ENCODE measurements around the gene THRB.

THRB gene

GRCh38 chr3:24494618-24495325, at the start of gene THRB:
Gene THRB (minus strand): TSS chr3:24494850.
- peak; percentile 59 for DNase-seq (ENCODE audit: low spot score)
- TF ChIP-seq, protein P1, sequence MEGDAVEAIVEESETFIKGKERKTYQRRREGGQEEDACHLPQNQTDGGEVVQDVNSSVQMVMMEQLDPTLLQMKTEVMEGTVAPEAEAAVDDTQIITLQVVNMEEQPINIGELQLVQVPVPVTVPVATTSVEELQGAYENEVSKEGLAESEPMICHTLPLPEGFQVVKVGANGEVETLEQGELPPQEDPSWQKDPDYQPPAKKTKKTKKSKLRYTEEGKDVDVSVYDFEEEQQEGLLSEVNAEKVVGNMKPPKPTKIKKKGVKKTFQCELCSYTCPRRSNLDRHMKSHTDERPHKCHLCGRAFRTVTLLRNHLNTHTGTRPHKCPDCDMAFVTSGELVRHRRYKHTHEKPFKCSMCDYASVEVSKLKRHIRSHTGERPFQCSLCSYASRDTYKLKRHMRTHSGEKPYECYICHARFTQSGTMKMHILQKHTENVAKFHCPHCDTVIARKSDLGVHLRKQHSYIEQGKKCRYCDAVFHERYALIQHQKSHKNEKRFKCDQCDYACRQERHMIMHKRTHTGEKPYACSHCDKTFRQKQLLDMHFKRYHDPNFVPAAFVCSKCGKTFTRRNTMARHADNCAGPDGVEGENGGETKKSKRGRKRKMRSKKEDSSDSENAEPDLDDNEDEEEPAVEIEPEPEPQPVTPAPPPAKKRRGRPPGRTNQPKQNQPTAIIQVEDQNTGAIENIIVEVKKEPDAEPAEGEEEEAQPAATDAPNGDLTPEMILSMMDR (IDR thresholded peaks at IDR 0.05; ENCODE audit: extremely low read depth, missing control alignments): no peak

GRCh38 chr3:24541935-24542334, 47.3 kb upstream of the THRB start:
- TF ChIP-seq, protein P1 (IDR thresholded peaks at IDR 0.05; ENCODE audit: extremely low read depth, missing control alignments): no peak
- no peak for DNase-seq (ENCODE audit: low spot score)

DNA sequence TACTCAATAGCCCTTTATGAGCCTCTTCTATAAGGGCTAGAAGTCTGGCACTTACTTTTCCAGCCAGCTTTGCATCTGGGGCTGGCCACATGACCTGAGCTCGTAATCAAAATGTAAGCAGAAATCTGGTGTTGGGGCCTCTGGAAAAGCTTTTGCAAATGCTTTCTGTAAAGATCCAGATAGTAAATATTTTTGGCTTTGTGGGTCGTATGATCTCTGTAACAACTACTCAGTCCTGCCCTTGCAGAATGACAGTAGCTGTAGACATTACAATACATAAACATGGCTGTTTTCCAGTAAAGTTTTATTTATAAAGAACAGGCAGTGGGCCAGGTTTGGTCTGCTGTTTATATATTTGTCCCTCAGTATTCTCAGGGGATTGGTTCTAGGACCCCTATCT, 46.2 kb upstream of the THRB start:
- no peak for DNase-seq (ENCODE audit: low spot score)
- TF ChIP-seq, protein P1 (IDR thresholded peaks at IDR 0.05; ENCODE audit: extremely low read depth, missing control alignments): no peak

GRCh38 chr3:24539699-24540098, 45.0 kb upstream of the THRB start:
- DNase-seq (ENCODE audit: low spot score): no peak
- TF ChIP-seq, protein P1 (IDR thresholded peaks at IDR 0.05; ENCODE audit: extremely low read depth, missing control alignments): no peak

DNA sequence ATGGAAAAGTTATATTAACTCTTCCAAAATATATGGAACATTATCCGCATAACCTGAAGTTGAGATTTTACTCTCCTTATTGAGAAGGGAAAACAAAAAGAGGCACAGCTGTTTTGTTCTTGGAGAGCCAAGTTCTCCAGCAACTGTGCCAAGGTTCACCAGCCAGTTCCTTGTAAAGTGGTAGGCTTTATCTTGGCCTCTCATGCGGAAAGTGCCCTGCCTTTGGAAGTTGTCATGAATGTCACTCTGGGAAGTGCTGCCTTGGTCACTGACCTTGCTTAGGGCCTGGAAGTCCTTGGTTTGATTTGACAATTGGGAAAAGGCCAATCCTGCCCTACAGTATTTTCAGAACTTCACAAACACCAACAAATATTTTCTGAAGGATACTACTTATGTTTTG, 44.2 kb upstream of the THRB start:
- no peak for DNase-seq (ENCODE audit: low spot score)
- TF ChIP-seq, protein P1 (IDR thresholded peaks at IDR 0.05; ENCODE audit: extremely low read depth, missing control alignments): no peak

- TF ChIP-seq, protein P1 (IDR thresholded peaks at IDR 0.05; ENCODE audit: extremely low read depth, missing control alignments): no peak
- no peak for DNase-seq (ENCODE audit: low spot score)
Measured at GRCh38 chr3:24533561-24534193, 39.0 kb upstream of the THRB start.

DNA sequence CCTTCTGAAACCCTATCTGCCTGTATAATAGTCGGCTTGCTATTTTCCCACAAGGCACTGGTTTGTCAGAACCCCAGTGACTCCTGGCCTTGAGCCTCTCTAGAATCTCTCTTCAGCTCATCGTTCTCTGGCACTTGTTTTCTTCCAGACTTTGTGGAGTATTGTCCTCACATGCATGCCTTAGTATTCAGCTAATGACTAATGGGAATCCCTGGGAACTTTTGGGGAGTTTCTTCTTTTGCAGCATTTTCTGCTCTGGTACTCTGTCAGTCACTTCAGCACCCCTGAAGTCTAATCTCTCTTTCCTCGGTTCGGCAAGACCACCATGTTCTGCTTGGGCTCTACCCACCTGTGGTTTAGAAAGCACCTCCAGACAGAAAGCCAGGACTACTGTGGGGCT, 35.8 kb upstream of the THRB start:
- TF ChIP-seq, protein P1 (IDR thresholded peaks at IDR 0.05; ENCODE audit: extremely low read depth, missing control alignments): no peak

More for the DNA sequence above, 35.8 kb upstream of the THRB start:
- DNase-seq (ENCODE audit: low spot score): no peak

Data from GM20000 (cell line).